Omental fat pad (tissue), 4 donors: ENCODE data around the gene BOK. TPM values are rescaled to one million over a fixed set of nuclear protein-coding genes. Genes with fewer than 3 reads are reported as not detected.
A peak's percentile ranks its signal among the peaks of the same experiment; 100 is the strongest.

ENCODE experiments used
- ATAC-seq: fragments of 150-250 bp; one replicate; pipeline ENCODE4 v1.9.1; 2016; ENCODE audit warnings: mild to moderate bottlenecking, moderate library complexity; ENCODE audit not compliant: low FRiP score
- DNase-seq: peaks from one replicate; pipeline ENCODE4 v3.0.0-alpha.2; 2019; ENCODE audit warnings: low spot score
- CTCF ChIP-seq, 3 donors: fragments of 450-650 bp; IDR thresholded peaks; one replicate each; pipeline ENCODE4 v1.5.1; 2016 to 2017; ENCODE audit warnings: antibody characterized with exemption in 3 of 3, mild to moderate bottlenecking in 3 of 3, moderate library complexity in 2 of 3
- small RNA-seq: library from RNA; depleted of rRNA; stranded (forward); fragments of <200 nt; gene quantifications from one replicate; pipeline ENCODE3, GENCODE V24; 2016
- total RNA-seq, 4 donors: library from RNA; depleted of rRNA; stranded (reverse); fragments of >200 nt; gene quantifications; one replicate each; pipeline ENCODE4 v1.1.0, GENCODE V29; 2016

Gene BOK
- total RNA-seq, 4 donors from 2014 or later, result 79.6 to 179 (median 88.2) TPM

- DNase-seq (no peak), ATAC-seq (no peak)
- TF ChIP-seq CTCF (IDR thresholded peaks at IDR 0.05), result no peak
Measured at GRCh38 chr2:241618829-241619228, 60.3 kb downstream of the BOK start.

GRCh38 chr2:241619597-241620418 lies 61.3 kb downstream of the BOK start:
- ATAC-seq (no peak), DNase-seq (no peak)
- TF ChIP-seq CTCF (IDR thresholded peaks at IDR 0.05), result no peak

GRCh38 chr2:241620419-241620769 lies 61.8 kb downstream of the BOK start:
- peak; percentile 76 for ATAC-seq
- no peak for TF ChIP-seq CTCF (IDR thresholded peaks at IDR 0.05)

More at GRCh38 chr2:241620419-241620769, 61.8 kb downstream of the BOK start:
- DNase-seq, result no peak

Small RNAs within 50 kb of the gene (small RNA-seq; reads per million reads assigned to genes)
- not detected for gene RNA5SP122

Other genes starting within 250 kb of the BOK start
- 100 to 1,000 TPM; 356 to 471 (median 416) TPM for gene HDLBP, start 243.1 kb upstream of the BOK start, total RNA-seq
- gene SEPTIN2, start 242.8 kb upstream of the BOK start, total RNA-seq, result 100 to 1,000 TPM; 295 to 372 (median 307) TPM
- 10 to 100 TPM; 27.6 to 65.8 (median 34.1) TPM for gene FARP2, start 202.5 kb upstream of the BOK start, total RNA-seq
- gene STK25, start 50.2 kb upstream of the BOK start, total RNA-seq, result 100 to 1,000 TPM; 103 to 175 (median 126) TPM
- 10 to 100 TPM; 29.5 to 55.1 (median 44.8) TPM for gene THAP4, start 78.4 kb downstream of the BOK start, total RNA-seq
- 10 to 100 TPM; 40.4 to 67.1 (median 50.3) TPM for gene ATG4B, start 78.9 kb downstream of the BOK start, total RNA-seq
- 10 to 100 TPM; 10.3 to 31.7 (median 15.3) TPM for gene DTYMK, start 128.1 kb downstream of the BOK start, total RNA-seq
- gene ING5, start 143.3 kb downstream of the BOK start, total RNA-seq, result 10 to 100 TPM; 24.2 to 33.0 (median 26.4) TPM
- 10 to 100 TPM; 12.4 to 31.2 (median 16.9) TPM for gene D2HGDH, start 175.9 kb downstream of the BOK start, total RNA-seq
- gene GAL3ST2, start 218.1 kb downstream of the BOK start, total RNA-seq, result 1 to 10 TPM in 2 of 4 donors, under 1 TPM in 1, not detected in 1; 0.50 to 3.1 (median 2.8) TPM